ENCODE measurements around the gene PAXX.

PAXX gene, protein sequence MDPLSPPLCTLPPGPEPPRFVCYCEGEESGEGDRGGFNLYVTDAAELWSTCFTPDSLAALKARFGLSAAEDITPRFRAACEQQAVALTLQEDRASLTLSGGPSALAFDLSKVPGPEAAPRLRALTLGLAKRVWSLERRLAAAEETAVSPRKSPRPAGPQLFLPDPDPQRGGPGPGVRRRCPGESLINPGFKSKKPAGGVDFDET

DNA sequence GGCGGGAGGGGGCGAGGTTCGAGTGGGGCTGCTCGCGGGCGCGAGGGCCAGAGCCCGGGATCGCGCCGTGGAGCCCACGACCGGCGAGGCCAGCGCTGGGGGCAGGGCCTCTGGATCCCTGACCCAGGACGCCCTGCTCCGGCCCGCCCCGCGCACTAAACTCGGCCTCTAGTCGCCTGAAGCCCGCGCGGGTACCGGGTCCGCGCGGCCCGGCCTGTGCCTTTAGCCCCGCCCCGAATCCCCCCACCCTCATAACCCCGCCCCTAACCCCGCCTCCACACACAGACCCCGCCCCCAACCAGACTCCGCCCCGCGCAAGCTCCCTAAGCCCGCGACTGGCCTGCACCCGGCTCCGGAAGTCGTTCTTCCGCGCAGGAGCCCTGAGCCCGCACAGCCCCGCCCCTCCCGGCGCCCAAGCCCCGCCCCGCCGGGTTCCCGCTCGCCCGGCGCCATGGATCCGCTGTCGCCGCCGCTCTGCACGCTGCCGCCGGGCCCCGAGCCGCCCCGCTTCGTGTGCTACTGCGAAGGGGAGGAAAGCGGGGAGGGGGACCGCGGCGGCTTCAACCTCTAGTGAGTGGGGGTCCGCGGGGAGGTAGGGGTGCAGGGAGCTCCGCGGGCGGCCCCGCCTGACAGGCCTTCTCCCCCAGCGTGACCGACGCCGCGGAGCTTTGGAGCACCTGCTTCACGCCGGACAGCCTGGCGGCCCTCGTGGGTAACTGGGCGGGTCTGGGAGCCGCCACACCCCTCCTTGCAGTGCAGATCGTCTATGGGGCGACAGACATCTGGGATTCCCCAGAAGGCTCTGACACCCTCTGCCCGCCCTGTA lies at the start of gene PAXX:
Gene PAXX (plus strand): TSS at position 430 of the 826 bp plus-strand sequence. CDS start 22 bp downstream, at position 452.
- peak within 1 kb of the TSS; percentile 71 to 73 for H3K4me3 ChIP-seq (replicated peaks in 1 of 2; ENCODE audit: low read depth in 2 of 2, low read length in 2 of 2)
- TF ChIP-seq CTCF (IDR thresholded peaks at IDR 0.05; ENCODE audit: low read depth, low read length) = no peak
- DNase-seq (ENCODE audit: low read depth in 2 of 2) = peak; percentile 88 to 94

DNA sequence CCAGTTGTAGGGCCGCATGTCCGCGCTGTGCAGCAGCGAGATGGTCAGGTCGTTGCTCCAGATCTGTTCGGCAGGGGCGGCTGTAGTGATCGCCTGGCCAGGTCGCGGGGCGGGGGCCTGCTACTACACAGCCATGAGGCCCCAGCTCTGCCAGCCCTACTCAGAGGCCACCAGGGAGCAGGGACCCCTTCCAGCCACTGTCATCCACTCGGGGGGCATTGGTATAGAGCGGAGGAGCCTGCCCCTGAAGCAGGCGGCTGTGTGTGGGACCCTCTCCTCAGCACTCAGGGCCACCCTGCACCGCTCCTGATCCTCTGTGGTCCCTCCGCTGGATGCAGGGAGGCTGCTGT lies 49.4 kb upstream of the PAXX start:
- no peak for TF ChIP-seq CTCF (IDR thresholded peaks at IDR 0.05; ENCODE audit: low read depth, low read length)
- H3K4me3 ChIP-seq (replicated peaks in 1 of 2; ENCODE audit: low read depth in 2 of 2, low read length in 2 of 2) = peak overlapping the region; percentile 84 to 85

DNA sequence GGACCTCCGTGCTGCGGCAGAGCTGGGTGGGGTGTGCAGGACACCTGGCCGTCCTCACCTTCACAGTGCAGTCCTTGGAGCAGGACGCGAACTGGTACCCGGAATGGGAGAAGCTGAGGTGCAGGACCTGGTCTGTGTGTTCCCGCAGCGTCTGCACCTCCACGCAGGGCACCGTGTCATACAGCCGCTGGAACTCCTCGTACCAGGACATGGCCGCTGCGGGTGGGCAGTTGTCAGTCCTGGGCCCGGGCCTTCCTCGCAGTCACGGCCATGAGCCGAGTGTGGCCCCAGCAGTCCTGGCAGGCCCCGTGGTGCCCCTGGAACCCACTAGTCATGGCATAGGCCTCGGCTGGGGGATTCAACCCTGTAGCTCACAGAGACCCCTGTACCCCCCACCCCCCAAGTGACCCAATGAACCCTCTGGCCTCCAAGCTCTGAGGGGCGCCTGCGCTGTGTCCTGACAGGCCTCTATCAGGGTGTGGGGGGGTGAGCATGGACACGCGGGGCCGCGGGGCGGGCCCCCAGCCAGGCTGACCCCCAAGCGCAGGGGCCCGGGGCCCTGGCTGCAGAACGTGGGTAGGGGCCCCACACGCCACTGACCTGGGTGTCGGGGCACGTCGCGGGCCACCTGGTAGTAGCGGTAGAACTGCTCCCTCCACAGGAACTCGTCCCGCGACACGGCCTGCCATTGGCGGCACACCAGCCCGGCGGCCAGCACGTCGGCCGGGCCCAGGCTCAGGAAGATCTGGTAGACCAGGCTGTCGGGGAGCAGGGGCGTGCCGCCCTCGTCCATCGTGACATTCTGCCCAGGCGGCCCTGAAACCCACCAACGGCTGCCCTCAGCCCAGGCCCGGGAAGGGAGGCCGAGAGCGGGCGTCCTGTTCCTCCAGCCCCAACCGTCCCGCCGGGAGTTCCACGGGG lies 48.7 kb upstream of the PAXX start:
- H3K4me3 ChIP-seq (replicated peaks in 1 of 2; ENCODE audit: low read depth in 2 of 2, low read length in 2 of 2) = peak overlapping the region; percentile 84 to 85
- DNase-seq (ENCODE audit: low read depth in 2 of 2) = peak; percentile 34 to 45
- no peak for TF ChIP-seq CTCF (IDR thresholded peaks at IDR 0.05; ENCODE audit: low read depth, low read length)

More for the DNA sequence above, 49.4 kb upstream of the PAXX start:
- no peak for DNase-seq (ENCODE audit: low read depth in 2 of 2)

DNA sequence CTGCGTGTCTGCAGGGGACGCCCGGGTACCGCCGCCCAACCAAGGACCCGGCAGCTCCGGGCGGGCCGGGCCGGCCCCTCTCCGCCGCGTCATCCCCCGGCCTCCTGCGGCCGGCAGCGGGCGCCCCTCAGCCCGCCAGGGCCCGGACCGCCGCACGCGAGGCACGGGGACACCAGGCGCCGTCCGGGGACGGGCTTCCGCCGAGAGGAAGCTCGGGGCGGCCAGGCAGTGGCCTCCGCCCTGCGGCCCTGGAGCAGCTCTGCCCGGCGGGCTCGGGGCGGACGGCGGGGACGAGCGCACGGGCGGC lies 48.1 kb upstream of the PAXX start:
- H3K4me3 ChIP-seq (replicated peaks in 1 of 2; ENCODE audit: low read depth in 2 of 2, low read length in 2 of 2) = peak overlapping the region; percentile 84 to 85
- TF ChIP-seq CTCF (IDR thresholded peaks at IDR 0.05; ENCODE audit: low read depth, low read length) = no peak
- peak; percentile 47 to 66 for DNase-seq (ENCODE audit: low read depth in 2 of 2)

- H3K4me3 ChIP-seq (replicated peaks in 1 of 2; ENCODE audit: low read depth in 2 of 2, low read length in 2 of 2) = peak within 1 kb of the TSS; percentile 84 to 85
- DNase-seq (ENCODE audit: low read depth in 2 of 2) = peak; percentile 90 to 95
- peak; percentile 71 for TF ChIP-seq CTCF (IDR thresholded peaks at IDR 0.05; ENCODE audit: low read depth, low read length)
These were observed 47.5 kb upstream of the PAXX start, which contains the start of the genes C8G and FBXW5 for GRCh38 chr9:136944519-136945332. Gene C8G, plus strand, starts transcription at chr9:136945243. Its CDS starts 78 bp downstream, at chr9:136945321. Gene FBXW5, minus strand, starts transcription at chr9:136944738. Its CDS starts 655 bp downstream, at chr9:136944083.

Measured in cardiac fibroblast (primary cell).